CD1c-positive myeloid dendritic cell (primary cell): ENCODE data around the gene FUZ.

Experiments
- DNase-seq: peaks from one replicate; pipeline ENCODE4 v3.0.0-alpha.2; 2016; ENCODE audit errors: extremely low spot score

FUZ gene

GRCh38 chr19:49780861-49781260, 32.2 kb downstream of the FUZ start:
- no peak for DNase-seq

GRCh38 chr19:49779731-49780555, 33.1 kb downstream of the FUZ start:
- DNase-seq, result peak; percentile 69

DNA sequence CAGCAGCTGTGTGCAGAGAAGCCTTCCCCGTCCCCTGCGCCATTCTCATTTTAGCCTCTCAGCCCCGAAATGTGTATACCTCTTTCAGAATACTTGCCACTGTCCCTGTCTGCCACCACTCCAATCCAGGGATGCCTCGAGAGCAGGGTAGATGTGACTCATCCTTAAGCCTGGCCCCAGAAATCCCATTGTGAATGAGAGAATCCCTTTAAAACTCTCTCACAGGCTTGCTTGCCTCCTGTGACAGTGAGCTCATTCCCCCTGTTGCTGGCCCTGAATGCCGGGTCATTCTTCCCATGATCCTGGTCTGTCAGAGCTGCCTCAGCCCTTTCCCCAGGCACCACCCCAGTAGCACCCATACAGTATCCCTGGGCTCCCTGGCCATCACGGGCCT, 36.7 kb downstream of the FUZ start:
- DNase-seq, result no peak

GRCh38 chr19:49775742-49776370, 37.2 kb downstream of the FUZ start:
- no peak for DNase-seq

- DNase-seq, result no peak
Observed at GRCh38 chr19:49774969-49775368, 38.1 kb downstream of the FUZ start.

DNA sequence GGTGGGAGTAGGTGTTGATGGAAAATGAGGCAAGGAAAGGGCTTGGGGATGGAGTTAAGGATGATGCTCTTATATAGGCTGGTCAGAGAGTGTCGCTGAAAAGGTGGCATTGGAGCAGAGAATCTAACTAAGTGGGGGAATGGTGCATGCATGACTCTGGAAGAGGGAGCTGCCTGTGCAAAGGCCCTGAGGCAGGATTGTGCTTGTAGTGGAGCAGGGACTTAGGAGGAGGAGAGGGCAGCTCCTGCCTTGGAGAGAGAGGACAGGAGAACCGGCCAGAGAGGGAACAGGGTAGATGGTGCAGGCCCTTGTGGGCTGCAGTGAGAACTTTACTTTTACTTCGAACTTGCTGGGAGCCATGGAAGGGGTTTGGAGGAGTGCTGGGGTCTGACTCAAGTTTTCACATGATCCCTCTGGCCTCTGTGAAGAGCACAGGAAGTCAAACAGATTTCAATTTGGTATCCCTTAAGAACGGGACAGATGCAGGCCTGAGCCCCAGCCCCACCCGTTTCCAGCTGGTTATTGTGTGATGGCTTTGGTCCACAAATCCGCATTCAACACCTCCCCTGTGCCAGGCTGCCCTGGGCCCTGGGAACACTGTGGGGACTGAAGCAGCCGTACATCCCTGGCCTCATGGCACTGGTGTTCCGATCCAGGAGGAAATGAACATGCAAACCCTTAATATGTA, 39.3 kb downstream of the FUZ start:
- DNase-seq, result no peak

DNA sequence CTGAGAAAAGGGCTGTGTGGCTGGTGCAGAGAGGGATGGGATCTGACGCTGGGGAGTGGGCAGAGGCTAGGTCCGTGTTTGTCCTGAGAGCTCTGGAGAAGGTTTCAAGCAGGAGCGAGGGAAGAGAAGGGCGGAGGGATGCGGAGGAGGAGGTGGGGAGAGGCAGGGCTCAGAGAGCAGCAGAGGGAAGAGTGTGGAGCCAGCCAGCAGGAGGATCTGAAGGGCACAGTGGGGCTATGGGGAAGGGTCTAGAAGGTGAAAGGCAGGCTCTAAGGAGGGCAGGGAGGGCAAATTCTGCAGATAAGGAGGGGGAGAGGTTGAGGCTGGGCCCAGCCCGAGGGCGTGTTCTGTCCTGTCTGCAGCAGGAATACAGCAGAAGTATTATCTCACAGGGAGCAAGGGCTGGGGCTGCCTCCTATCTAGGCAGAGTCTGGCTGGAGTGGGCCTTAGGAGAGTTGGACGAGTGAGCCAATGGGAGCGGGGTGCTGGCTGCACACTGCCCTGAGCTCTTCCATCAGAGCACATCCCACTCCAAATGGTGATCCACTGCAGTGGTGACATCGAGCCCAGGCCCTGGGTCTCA, 40.2 kb downstream of the FUZ start:
- no peak for DNase-seq

- DNase-seq, result no peak
Observed at GRCh38 chr19:49771674-49772139, 41.4 kb downstream of the FUZ start.

- DNase-seq, result no peak
Observed at GRCh38 chr19:49770529-49770928, 42.6 kb downstream of the FUZ start.

DNA sequence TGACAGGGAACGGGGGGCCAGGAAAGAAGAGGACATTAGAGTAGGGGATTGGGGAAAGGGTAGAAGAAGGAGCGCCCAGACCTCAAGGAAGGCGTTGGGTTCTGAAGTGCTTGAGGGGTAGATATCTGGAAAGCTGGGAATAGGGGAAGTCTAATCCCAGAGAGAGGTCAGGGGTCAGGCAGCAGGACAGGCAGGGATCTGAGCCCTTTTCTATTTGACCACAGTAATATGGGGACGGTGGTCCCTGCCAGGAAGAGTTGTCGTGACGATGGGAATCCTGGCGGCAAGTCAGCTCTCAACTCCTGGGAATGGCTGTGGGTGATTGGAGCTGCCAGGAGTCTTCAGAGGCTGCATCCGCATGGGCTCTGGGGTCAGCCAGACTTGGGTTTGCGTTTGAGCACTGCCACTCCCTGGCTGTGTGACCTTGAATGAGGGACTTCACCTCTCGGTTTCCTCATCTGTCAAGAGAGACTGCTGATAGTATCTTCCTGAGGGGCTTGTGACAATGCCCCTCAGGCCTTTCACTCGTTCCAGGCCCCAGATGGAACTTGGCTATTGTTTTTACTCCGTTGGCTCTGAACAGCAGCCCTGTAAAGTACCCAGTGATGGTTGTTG, 45.0 kb downstream of the FUZ start:
- DNase-seq, result no peak

- no peak for DNase-seq
Observed at GRCh38 chr19:49767381-49767780, 45.7 kb downstream of the FUZ start.

GRCh38 chr19:49766930-49767299, 46.2 kb downstream of the FUZ start, which contains the start of gene AP2A1:
Gene AP2A1, plus strand, starts transcription at chr19:49767001. Its CDS starts 133 bp downstream, at chr19:49767134.
- no peak for DNase-seq

DNA sequence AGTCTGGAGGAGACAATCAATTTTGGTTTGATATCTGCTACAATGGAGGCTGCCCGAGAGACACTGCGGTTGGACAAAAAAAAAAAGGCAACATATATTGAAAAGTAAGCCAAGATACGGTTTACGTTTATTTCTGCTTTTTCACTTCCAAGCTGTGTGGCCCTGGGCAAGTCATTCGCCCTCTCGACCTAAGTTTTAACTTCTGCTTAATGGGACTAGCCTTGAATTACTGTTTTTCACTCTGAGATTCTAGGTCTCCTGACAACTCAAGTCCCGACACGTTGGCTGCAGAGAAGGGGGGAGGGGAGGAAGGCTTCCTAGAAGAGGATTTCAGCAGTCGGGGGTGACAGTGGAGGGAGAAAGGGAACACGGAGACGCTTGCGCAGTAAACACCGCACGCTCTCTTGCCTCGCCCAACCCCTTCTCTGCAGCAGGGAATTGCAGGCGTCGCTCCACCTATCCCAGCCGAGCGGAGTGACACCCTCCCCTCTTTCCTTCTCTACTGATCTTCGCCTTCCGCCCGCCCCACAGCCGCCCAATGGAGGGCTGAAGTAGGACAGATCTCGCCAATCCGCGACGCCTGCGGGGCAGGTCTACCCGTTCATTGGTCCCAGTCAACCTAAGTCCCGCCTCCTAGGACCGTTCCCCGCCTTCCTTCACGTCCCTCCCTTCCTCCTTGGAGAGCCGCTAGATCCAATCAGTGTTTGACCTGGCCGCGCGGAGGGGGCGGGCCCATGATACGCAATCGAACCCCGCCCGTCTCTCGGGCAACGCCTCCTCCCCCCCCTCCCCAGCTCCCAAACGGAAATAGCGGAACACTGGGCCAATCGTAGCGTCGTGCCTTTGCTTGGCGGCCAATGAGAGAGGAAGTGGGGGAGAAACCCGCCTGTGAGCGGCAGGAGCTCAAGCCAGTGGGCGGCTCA, 46.8 kb downstream of the FUZ start:
- DNase-seq, result peak; percentile 99

GRCh38 chr19:49764341-49764740, 48.8 kb downstream of the FUZ start:
- no peak for DNase-seq

GRCh38 chr19:49763230-49763629, 49.9 kb downstream of the FUZ start, which contains the start of gene TSKS:
Gene TSKS, minus strand, starts transcription at chr19:49763306. Its CDS starts 59 bp downstream, at chr19:49763247.
- peak; percentile 15 for DNase-seq

DNA sequence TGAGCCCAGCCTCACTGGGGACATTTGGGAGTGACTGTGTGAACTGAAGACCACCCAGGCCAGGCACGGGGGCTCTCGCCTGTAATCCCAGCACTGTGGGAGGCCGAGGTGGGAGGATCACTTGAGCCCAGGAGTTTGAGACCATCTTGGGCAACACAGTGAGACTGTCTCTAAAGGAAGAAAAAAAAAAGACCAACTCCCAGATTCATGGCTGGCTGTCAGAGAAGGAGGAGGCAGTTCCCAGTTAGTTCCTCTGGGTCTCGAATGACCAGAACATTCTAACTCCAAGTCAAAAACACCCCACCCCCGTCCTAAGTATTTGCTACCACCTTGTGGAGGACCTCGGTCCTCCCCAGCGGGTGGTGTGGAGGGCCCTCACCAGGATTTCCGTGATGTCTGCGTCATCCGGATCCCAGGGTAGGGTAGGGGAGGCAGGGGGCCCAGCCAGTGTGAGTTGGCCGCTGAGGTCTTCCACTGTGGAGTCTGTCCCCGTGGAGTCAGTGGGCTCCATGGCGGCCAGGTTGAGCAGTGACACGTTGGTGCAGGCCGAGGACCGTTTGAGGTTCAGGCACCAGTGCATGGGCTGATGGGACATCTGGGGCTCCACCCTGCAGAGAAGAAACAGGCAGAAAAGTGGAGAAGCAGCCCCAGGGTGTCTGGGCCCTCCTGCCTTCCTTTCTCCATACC, 51.3 kb downstream of the FUZ start:
- DNase-seq, result no peak

DNA sequence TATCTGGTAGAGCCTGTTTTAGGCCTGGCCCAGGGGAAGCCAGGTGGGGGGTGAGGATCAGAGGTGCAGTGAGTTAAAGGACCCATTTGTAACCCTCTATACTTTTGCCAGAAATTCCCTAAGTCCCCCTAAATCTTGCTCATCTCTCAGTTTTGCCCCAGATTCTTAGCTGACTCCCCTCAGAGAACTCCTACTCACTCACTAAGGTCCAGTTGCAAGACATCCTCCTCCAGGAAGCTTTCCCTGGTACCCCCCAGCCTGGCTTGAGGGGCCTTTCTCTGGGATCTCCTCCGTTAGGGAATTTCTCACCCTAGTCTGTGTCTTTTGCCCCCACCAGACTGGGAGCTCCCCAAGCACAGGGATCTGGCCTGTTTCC, 51.9 kb downstream of the FUZ start:
- no peak for DNase-seq

- no peak for DNase-seq
Observed at GRCh38 chr19:49758292-49758691, 54.8 kb downstream of the FUZ start.
